PC-3 (cell line): ENCODE results near the gene TTC28.

ENCODE experiments used
- EZH2 ChIP-seq: fragments of 300-600 bp; sonication (generic); IDR thresholded peaks from one replicate; pipeline ENCODE4 v1.6.1; 2017; ENCODE audit warnings: antibody characterized with exemption, mild to moderate bottlenecking, low read length; ENCODE audit not compliant: unreplicated experiment
- EZH2phosphoT487 ChIP-seq: fragments of 300-600 bp; sonication (generic); IDR thresholded peaks from 2 replicates; pipeline ENCODE4 v1.6.1; 2018; ENCODE audit warnings: mild to moderate bottlenecking, antibody characterized with exemption, low read length, borderline replicate concordance
- TF ChIP-seq, protein P1 (sequence below): fragments of 300-600 bp; sonication (generic); conservative IDR thresholded peaks from 2 replicates; pipeline ENCODE4 v1.5.1; 2017; ENCODE audit warnings: antibody characterized with exemption, low read depth, mild to moderate bottlenecking, low read length

DNA sequence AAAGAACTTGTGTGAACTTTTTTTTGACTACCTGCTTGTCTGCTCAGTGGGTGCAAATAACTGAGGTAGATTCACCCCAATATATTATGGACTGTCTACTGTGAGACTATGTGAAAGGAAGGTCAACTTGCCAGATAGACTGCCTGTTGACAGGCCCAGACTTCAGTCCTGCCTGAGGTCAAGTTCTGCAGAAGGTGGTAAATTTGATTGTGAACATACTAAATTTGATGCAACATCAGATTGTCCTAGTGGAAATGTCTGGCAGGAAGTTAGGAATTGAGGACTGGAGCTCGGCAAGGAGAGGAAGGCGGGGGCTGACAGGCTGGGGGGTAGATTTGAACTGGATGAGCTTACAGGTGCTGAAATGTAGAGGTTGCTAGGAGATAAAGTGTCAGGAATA is 140.7 kb downstream of the TTC28 start:
- TF ChIP-seq, protein P1, sequence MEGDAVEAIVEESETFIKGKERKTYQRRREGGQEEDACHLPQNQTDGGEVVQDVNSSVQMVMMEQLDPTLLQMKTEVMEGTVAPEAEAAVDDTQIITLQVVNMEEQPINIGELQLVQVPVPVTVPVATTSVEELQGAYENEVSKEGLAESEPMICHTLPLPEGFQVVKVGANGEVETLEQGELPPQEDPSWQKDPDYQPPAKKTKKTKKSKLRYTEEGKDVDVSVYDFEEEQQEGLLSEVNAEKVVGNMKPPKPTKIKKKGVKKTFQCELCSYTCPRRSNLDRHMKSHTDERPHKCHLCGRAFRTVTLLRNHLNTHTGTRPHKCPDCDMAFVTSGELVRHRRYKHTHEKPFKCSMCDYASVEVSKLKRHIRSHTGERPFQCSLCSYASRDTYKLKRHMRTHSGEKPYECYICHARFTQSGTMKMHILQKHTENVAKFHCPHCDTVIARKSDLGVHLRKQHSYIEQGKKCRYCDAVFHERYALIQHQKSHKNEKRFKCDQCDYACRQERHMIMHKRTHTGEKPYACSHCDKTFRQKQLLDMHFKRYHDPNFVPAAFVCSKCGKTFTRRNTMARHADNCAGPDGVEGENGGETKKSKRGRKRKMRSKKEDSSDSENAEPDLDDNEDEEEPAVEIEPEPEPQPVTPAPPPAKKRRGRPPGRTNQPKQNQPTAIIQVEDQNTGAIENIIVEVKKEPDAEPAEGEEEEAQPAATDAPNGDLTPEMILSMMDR: no peak
- TF ChIP-seq EZH2: no peak
- TF ChIP-seq EZH2phosphoT487: no peak
